Measurements from ENCODE around the gene STARD10. TPM values are rescaled to one million over a fixed set of nuclear protein-coding genes. Genes with fewer than 3 reads are reported as not detected.
"Not testable (repeated sequence)": the region's sequence is repeated elsewhere in the genome, so short reads cannot be mapped to it uniquely, and the experiment has no call there.

The STARD10 gene
- total RNA-seq, 1 experiment from 2014 or later, result 10.8 TPM

DNA sequence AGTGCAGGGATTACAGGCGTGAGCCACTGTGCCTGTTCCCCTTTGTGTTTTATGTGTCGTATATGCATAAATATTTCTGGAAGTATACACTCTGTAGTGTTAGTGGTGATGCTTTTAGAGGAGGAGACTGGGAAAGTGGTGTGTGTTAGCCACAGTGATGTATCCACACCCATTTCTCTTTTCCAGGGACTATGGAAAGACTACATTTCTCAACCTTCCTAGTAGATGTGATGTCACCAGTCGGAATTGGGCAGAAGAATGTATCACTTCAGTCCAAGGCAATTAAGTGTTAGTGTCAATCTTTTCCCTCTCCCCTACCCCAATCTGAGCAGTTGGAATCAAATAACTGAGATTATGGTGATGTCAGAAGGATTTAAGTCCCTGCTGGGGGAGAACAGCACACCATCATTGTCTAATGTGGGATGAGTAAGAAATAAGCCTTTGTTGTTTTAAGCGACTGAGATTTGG lies 14.5 kb upstream of the STARD10 start:
- no peak overlapping the region for H3K27ac ChIP-seq
- no peaks in the 10 kb centered on the region; the same call in 1 of the 2 replicates for H3K36me3 ChIP-seq
- no peaks in the 10 kb centered on the region for H3K27me3 ChIP-seq (replicated peaks)
- DNase-seq (ENCODE audit: low read depth in 1 of 2, low spot score in 2 of 2), result no peak
- H3K4me3 ChIP-seq, result no peak overlapping the region
- no peaks in the 10 kb centered on the region for H3K9me3 ChIP-seq (replicated peaks)
- peaks cover 32% of the 10 kb centered on the region for H3K4me1 ChIP-seq (replicated peaks)

DNA sequence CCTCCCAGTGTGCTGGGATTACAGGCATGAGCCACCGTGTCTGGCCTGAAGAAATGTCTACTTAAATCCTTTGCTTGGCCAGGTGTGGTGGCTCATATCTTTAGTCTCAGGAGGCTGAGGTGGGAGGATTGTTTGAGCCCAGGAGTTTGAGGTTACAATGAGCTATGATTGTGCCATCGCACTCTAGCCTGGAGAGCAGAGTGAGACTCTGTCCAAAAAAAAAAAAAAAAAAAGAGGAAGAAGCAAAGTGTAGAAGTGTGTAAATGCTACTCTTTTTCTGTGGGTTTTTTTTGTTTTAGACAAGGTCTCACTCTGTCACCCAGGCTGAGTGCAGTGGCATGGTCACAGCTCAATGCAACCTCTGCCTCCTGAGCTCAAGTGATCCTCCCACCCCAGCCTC lies 13.9 kb upstream of the STARD10 start:
- Histone ChIP-seq H3K27me3 (replicated peaks) (no peaks in the 10 kb centered on the region), H3K27ac (no peak overlapping the region; the same call in 1 of the 2 replicates), H3K36me3 (no peaks in the 10 kb centered on the region), H3K9me3 (replicated peaks) (no peaks in the 10 kb centered on the region), H3K4me3 (no peak overlapping the region), H3K4me1 (replicated peaks) (peaks cover 26% of the 10 kb centered on the region)
- no peak for DNase-seq (ENCODE audit: low read depth in 1 of 2, low spot score in 2 of 2)

DNA sequence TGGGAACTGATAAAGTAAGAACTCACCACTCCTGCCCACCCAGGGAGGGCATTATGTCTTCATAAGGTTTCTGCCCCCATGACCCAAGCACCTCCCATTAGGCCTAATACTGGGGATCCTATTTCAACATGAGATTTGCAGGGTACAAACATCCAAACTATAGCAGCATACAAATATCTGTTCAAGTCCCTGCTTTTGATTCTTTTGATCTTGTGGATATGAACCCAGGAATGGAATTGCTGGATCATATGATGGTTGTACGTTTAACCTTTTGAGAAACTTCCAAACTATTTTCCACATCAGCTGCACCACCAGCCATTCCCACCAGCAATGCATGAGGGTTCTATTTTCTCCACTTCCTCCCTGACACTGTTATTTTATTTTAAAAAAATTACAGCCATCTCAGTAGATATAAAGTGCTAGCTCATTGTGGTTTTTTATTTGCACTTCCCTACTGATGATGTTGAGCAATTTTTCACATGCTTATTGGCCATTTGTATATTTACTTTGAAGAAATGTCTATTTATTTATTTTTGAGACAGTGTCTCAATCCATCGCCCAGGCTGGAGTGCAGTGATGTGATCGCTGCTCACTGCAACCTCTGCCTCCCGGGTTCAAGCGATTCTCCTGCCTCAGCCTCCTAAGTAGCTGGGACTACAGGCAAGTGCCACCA lies 13.3 kb upstream of the STARD10 start:
- Histone ChIP-seq H3K4me3 (no peak overlapping the region), H3K27ac (peak overlapping the region; percentile 73), H3K9me3 (replicated peaks) (no peaks in the 10 kb centered on the region), H3K4me1 (replicated peaks) (peaks cover 23% of the 10 kb centered on the region), H3K36me3 (no peaks in the 10 kb centered on the region), H3K27me3 (replicated peaks) (no peaks in the 10 kb centered on the region)
- DNase-seq (ENCODE audit: low read depth in 1 of 2, low spot score in 2 of 2), result peak in 1 of 2 experiments; percentile 55

DNA sequence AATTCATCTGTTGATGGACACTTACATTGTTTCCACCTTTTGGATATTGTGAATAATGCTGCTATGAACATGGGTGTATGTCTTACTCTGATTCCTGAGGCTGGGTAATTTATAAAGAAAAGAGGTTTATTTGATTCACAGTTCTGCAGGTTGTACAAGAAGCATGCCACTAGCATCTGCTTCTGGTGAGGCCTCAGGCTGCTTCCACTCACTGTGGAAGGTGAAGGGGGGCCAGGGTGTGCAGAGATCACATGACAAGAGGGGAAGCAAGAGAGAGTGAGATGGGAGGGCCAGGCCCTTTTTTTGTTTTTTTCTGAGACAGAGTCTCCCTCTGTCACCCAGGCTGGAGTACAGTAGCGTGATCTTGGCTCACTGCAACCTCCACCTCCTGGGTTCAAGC lies 12.5 kb upstream of the STARD10 start:
- not testable (repeated sequence) for H3K36me3 ChIP-seq; DNase-seq (ENCODE audit: low read depth in 1 of 2, low spot score in 2 of 2); H3K9me3 ChIP-seq (replicated peaks); H3K27me3 ChIP-seq (replicated peaks); H3K4me3 ChIP-seq
- H3K27ac ChIP-seq, result peak overlapping the region; percentile 73; the same call in 1 of the 2 replicates
- peaks cover 23% of the 10 kb centered on the region for H3K4me1 ChIP-seq (replicated peaks)

DNA sequence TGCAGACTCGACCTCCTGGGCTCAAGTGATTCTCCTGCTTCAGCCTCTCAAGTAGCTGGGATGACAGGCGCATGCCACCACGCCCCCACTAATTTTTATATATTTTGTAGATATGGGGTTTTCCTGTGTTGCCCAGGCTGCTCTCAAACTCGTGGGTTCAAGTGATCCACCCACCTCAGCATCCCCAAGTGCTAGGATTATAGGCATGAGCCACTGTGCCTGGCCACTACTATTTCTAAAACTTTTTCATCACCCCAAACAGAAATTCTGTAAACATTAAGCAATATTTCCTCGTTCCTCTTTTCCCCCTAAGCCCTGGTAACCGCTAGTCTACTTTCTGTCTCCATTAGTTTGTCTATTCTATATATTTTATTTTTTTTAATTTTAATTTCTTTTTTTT lies 11.4 kb upstream of the STARD10 start:
- Histone ChIP-seq H3K36me3 (no peaks in the 10 kb centered on the region), H3K27me3 (replicated peaks) (no peaks in the 10 kb centered on the region), H3K4me3 (no peak overlapping the region), H3K27ac (no peak overlapping the region), H3K9me3 (replicated peaks) (no peaks in the 10 kb centered on the region), H3K4me1 (replicated peaks) (peaks cover 23% of the 10 kb centered on the region)
- no peak for DNase-seq (ENCODE audit: low read depth in 1 of 2, low spot score in 2 of 2)

DNA sequence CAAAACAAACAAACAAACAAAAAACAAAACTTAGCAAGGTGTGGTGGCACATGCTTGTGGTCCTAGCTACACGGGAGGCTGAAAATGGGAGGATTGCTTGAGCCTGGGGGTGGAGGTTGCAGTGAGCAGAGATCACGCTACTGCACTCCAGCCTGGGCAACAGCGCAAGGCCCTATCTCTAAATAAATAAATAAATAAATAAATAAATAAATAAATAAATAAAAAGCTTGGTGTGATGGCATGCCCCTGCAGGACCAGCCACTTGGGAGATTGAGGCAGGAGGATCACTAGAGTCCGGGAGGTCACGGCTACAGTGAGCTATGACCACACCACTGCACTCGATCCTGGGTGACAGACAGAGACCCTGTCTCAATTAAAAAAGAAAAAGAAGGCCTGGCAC lies 9.0 kb upstream of the STARD10 start:
- Histone ChIP-seq H3K4me3 (no peak overlapping the region), H3K9me3 (replicated peaks) (no peaks in the 10 kb centered on the region), H3K27me3 (replicated peaks) (no peaks in the 10 kb centered on the region), H3K4me1 (replicated peaks) (peaks cover 14% of the 10 kb centered on the region), H3K27ac (no peak overlapping the region), H3K36me3 (no peaks in the 10 kb centered on the region)
- DNase-seq (ENCODE audit: low read depth in 1 of 2, low spot score in 2 of 2), result no peak

DNA sequence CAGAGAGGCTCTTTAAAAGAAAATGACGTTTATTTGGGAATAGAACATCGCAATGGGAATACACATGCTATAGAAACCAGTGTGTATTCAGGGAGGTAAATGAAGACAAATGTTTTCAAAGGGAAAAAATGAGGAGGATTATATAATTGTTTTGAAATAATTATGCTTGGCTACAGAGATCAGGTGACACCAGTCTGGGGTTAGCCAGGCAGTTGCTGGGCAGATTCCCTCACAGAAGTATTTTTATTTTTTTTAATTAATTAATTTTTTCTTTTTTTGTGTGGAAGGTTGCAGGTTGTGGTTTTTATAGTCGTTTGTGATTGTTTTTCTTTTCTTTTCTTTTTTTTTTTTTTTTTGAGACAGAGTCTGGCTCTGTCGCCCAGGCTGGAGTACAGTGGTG lies 5.6 kb upstream of the STARD10 start:
- DNase-seq (ENCODE audit: low read depth in 1 of 2, low spot score in 2 of 2), result no peak
- no peaks in the 10 kb centered on the region for H3K9me3 ChIP-seq (replicated peaks)
- H3K4me1 ChIP-seq (replicated peaks), result no peaks in the 10 kb centered on the region; the same call in 1 of the 2 replicates
- H3K36me3 ChIP-seq, result no peaks in the 10 kb centered on the region
- no peaks in the 10 kb centered on the region for H3K27me3 ChIP-seq (replicated peaks)
- H3K4me3 ChIP-seq, result no peak overlapping the region
- no peak overlapping the region for H3K27ac ChIP-seq

DNA sequence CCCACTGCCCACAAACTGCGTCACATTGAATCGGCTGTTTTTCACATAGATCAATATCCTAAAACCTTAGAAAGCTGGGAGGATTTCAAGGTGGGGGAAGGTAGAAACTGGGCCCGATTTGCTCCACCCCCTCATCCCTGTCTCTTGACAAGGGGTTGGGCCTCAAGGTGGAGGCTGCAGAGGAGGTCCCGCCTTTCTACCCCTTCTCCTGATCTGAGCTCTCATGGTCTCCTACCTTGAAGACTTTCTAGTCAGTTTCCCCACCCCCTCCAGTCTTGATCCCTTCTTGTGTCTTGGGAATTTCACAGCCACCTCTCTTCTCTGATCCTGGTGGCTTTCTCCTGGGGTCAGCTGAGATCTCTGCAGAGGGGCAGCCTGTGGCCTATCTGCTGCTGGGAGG lies 4.5 kb upstream of the STARD10 start:
- no peak overlapping the region for H3K27ac ChIP-seq
- no peak for DNase-seq (ENCODE audit: low read depth in 1 of 2, low spot score in 2 of 2)
- no peaks in the 10 kb centered on the region for H3K36me3 ChIP-seq
- H3K27me3 ChIP-seq (replicated peaks), result no peaks in the 10 kb centered on the region
- H3K4me1 ChIP-seq (replicated peaks), result peaks cover 1% of the 10 kb centered on the region
- H3K4me3 ChIP-seq, result no peak overlapping the region
- H3K9me3 ChIP-seq (replicated peaks), result no peaks in the 10 kb centered on the region

DNA sequence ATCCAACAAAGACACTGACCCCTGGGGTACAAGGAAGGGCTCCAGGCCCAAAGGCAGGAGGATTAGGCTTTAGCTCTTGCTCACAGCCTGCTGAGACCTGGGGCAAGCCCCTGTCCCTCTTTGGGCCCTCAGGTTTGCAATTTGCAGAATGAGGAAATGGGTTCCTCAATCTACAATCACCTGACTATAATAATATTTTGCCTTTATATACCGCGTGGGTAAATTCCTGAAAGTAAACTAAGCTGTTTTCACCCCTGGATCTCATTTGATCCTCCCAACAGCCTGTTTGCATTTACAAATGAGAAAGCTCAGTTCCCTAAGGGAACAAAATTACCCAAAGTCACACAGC lies 797 bp downstream of the STARD10 start:
- H3K27me3 ChIP-seq (replicated peaks), result no peaks in the 10 kb centered on the region
- no peaks in the 10 kb centered on the region for H3K9me3 ChIP-seq (replicated peaks)
- H3K36me3 ChIP-seq, result no peaks in the 10 kb centered on the region
- no peak overlapping the region for H3K4me3 ChIP-seq
- H3K27ac ChIP-seq, result 0 out of 2 replicates have a peak overlapping the region, but pooled peaks have one; percentile 12
- DNase-seq (ENCODE audit: low read depth in 1 of 2, low spot score in 2 of 2), result no peak
- peaks cover 11% of the 10 kb centered on the region for H3K4me1 ChIP-seq (replicated peaks)

DNA sequence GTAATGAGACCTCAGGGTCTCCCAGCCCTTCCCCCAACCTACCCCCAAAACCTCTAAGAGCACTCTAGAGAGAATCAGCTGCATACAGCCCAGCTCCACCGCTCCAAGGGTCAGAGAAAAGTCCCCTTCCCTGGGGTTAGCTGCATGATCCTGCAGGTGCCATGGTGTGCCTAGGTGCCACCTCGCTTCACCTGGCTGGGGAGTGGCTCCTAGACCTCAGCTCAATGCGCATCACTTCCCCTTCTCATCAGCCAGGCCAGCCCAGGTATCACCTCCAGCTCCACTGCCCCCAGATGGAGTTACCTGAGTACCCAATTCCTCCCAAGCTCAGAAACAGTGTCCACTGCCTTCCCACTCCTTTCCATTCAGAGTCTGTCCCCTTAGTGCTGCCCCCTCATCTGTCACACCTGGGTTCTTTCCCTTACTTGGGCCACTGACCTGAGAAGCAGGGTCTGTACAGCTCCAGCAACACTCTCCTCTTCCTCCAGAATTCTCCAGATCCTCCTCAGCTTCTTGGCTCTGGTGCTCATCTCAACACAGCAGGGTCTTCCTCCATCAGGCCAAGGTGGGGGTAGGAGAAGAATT lies 1.3 kb downstream of the STARD10 start:
- no peak overlapping the region for H3K27ac ChIP-seq
- peaks cover 11% of the 10 kb centered on the region for H3K4me1 ChIP-seq (replicated peaks)
- DNase-seq (ENCODE audit: low read depth in 1 of 2, low spot score in 2 of 2), result no peak
- no peaks in the 10 kb centered on the region for H3K27me3 ChIP-seq (replicated peaks)
- no peaks in the 10 kb centered on the region for H3K36me3 ChIP-seq
- no peaks in the 10 kb centered on the region for H3K9me3 ChIP-seq (replicated peaks)
- no peak overlapping the region for H3K4me3 ChIP-seq

DNA sequence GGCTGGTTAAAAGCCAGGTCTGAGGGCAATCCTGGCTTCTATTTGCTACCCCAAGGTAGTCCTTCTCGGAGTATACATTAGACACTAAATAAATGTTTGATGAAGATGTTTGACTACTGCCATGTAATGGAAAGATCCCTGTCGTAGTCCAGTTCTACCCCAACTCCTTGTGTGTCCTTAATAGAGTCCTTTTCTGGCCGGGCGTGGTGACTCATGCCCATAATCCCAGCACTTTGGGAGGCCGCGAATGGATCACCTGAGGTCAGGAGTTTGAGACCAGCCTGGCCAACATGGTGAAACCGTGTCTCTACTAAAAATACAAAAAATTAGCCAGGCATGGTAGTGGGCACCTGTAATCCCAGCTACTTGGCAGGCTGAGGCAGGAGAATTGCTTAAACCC lies 2.6 kb downstream of the STARD10 start:
- H3K4me3 ChIP-seq; H3K27me3 ChIP-seq (replicated peaks); H3K36me3 ChIP-seq; DNase-seq (ENCODE audit: low read depth in 1 of 2, low spot score in 2 of 2); H3K9me3 ChIP-seq (replicated peaks); H3K27ac ChIP-seq: not testable (repeated sequence)
- H3K4me1 ChIP-seq (replicated peaks), result peaks cover 11% of the 10 kb centered on the region

DNA sequence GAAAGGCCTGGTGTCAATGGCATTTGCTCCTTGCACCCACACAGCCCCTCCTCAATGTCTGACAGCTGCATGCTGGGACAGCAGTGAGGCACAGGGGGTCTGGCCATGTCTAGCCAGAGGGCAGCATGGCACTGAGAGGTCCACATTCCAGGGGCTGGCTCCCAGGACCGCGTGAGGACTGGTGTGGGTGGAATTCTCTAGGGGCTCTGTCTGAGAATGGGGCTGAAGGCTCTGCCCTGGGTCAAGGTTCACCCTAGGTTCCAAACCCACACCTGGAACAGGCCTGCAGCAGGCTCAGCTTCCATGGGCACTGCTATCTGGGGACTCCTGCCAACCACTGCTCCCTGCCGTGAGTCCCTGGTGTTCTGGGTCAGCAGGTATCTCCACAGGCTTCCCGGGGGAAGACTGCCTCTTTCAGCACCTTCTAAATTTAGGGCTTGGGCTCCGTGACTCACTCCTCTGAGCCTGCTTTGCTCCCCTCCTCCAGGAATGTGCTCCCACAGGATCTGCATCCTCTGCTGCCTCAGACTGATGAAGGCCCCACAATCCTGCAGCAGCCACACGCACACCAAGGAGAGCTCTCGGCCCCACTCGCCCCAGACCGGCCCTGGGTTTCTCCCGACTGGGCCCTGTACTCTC lies 4.2 kb downstream of the STARD10 start:
- Histone ChIP-seq H3K9me3 (replicated peaks) (no peaks in the 10 kb centered on the region), H3K27me3 (replicated peaks) (no peaks in the 10 kb centered on the region), H3K27ac (no peak overlapping the region), H3K4me3 (no peak overlapping the region), H3K36me3 (no peaks in the 10 kb centered on the region), H3K4me1 (replicated peaks) (peaks cover 11% of the 10 kb centered on the region)
- no peak for DNase-seq (ENCODE audit: low read depth in 1 of 2, low spot score in 2 of 2)

DNA sequence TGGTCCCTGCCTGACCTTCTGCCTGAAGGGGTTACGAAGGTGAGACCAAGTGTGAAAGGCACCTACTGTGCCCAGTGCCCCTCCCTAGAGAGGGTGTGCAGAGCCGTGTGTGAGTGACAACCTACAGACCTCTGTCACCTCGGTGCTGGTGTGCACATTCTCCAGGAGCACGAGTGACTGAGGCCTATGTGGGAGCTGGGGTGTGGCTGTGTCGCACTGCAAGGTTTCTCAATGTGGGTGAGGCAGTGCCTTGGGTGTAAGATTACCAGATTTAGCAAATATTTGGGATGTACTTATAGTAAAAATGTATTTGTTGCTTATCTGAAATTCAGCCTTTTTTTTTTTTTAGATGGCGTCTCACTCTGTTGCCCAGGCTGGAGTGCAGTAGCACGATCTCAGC lies 5.6 kb downstream of the STARD10 start:
- Histone ChIP-seq H3K9me3 (replicated peaks) (no peaks in the 10 kb centered on the region), H3K27ac (no peak overlapping the region)
- no peak for DNase-seq (ENCODE audit: low read depth in 1 of 2, low spot score in 2 of 2)

More for the DNA sequence above, 5.6 kb downstream of the STARD10 start:
- no peak overlapping the region for H3K4me3 ChIP-seq
- H3K27me3 ChIP-seq (replicated peaks), result no peaks in the 10 kb centered on the region
- H3K4me1 ChIP-seq (replicated peaks), result peaks cover 9% of the 10 kb centered on the region
- H3K36me3 ChIP-seq, result no peaks in the 10 kb centered on the region
